Measurements from ENCODE around the gene LYSMD4. TPM values are rescaled to one million over a fixed set of nuclear protein-coding genes. Genes with fewer than 3 reads are reported as not detected.

Gene LYSMD4
- total RNA-seq, 1 donor from 2014 or later, result 7.9 TPM

GRCh38 chr15:99708563-99708962 is 24.7 kb downstream of the LYSMD4 start:
- no peaks in the 10 kb centered on the region for H3K36me3 ChIP-seq (ENCODE audit: control insufficient read depth, insufficient read depth, low read length)
- no peak for TF ChIP-seq CTCF (IDR thresholded peaks at IDR 0.05; ENCODE audit: insufficient read depth, low read length, poor library complexity, severe bottlenecking)
- no peaks in the 10 kb centered on the region for H3K27me3 ChIP-seq (ENCODE audit: control insufficient read depth, insufficient read depth, low read length)
- DNase-seq (ENCODE audit: low read depth), result peak; percentile 68
- H3K4me3 ChIP-seq (ENCODE audit: low read depth, low read length), result no peak overlapping the region

GRCh38 chr15:99707473-99708270 is 25.6 kb downstream of the LYSMD4 start:
- no peaks in the 10 kb centered on the region for H3K27me3 ChIP-seq (ENCODE audit: control insufficient read depth, insufficient read depth, low read length)
- DNase-seq (ENCODE audit: low read depth), result no peak
- no peak for TF ChIP-seq CTCF (IDR thresholded peaks at IDR 0.05; ENCODE audit: insufficient read depth, low read length, poor library complexity, severe bottlenecking)
- H3K4me3 ChIP-seq (ENCODE audit: low read depth, low read length), result no peak overlapping the region
- H3K36me3 ChIP-seq (ENCODE audit: control insufficient read depth, insufficient read depth, low read length), result no peaks in the 10 kb centered on the region

DNA sequence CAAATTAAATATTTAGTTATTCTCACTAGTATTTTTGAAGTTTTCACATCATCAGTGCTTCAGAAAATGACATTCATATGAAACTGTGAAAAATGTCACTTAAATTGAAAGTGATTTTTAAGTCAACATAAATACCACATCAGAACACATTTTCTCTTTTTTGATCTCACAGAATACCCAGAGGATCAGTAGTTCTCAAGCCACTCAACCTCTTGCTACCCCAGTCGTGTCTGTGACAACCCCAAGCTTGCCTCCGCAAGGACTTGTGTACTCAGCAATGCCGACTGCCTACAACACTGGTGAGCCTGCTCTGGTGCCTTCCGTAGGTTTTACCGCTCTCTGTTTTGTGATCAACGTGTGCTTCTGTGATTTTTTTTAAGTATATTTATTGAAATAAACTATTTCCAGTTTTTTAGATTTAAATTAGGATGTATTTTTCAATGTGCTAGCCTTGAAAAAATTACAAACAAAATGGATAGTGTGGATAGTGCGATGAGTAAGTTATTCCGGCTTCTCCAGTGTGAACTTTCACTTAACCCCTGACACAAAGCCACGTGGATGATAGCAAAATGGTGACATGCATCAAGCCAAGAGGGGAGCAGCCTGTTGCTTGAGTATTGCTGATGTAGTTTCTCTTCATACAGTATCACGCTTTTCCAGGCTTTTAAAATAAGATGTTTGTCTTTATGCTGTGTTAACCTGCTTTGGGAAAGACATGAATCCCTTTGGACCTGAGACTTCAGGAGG is 26.5 kb downstream of the LYSMD4 start:
- TF ChIP-seq CTCF (IDR thresholded peaks at IDR 0.05; ENCODE audit: insufficient read depth, low read length, poor library complexity, severe bottlenecking), result no peak
- no peak overlapping the region for H3K4me3 ChIP-seq (ENCODE audit: low read depth, low read length)
- H3K27me3 ChIP-seq (ENCODE audit: control insufficient read depth, insufficient read depth, low read length), result no peaks in the 10 kb centered on the region
- no peak for DNase-seq (ENCODE audit: low read depth)
- H3K36me3 ChIP-seq (ENCODE audit: control insufficient read depth, insufficient read depth, low read length), result no peaks in the 10 kb centered on the region

DNA sequence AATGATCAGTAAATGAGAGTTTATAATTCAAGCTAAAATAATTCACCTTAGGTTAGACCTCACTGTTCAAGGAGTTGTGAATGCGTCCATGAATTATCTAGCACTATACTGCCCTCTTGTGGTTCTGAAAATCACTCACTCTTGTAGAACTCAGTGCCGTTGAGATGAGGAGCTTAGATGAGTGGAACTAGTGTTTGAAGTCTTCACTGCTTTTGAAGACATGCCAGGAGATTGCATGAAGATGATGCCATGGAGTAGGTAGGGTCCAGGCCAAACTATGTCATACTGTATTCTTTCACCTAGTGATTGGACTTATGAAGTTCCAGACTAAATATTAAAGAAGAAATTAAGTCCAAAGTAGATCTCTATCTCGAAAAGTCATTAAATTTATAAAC is 28.8 kb downstream of the LYSMD4 start:
- peak; percentile 50 for TF ChIP-seq CTCF (IDR thresholded peaks at IDR 0.05; ENCODE audit: insufficient read depth, low read length, poor library complexity, severe bottlenecking)
- Histone ChIP-seq H3K27me3 (ENCODE audit: control insufficient read depth, insufficient read depth, low read length) (no peaks in the 10 kb centered on the region), H3K4me3 (ENCODE audit: low read depth, low read length) (no peak overlapping the region), H3K36me3 (ENCODE audit: control insufficient read depth, insufficient read depth, low read length) (no peaks in the 10 kb centered on the region)
- peak; percentile 65 for DNase-seq (ENCODE audit: low read depth)

- TF ChIP-seq CTCF (IDR thresholded peaks at IDR 0.05; ENCODE audit: insufficient read depth, low read length, poor library complexity, severe bottlenecking), result peak; percentile 58
- peak; percentile 61 for DNase-seq (ENCODE audit: low read depth)
- H3K4me3 ChIP-seq (ENCODE audit: low read depth, low read length), result no peak overlapping the region
Measured at GRCh38 chr15:99703603-99704443, 29.4 kb downstream of the LYSMD4 start.

More at GRCh38 chr15:99703603-99704443, 29.4 kb downstream of the LYSMD4 start:
- Histone ChIP-seq H3K27me3 (ENCODE audit: control insufficient read depth, insufficient read depth, low read length) (no peaks in the 10 kb centered on the region), H3K36me3 (ENCODE audit: control insufficient read depth, insufficient read depth, low read length) (no peaks in the 10 kb centered on the region)

Data from kidney epithelial cell (primary cell).